ENCODE data around the gene TBX20.
"Not testable (repeated sequence)": the region's sequence is repeated elsewhere in the genome, so short reads cannot be mapped to it uniquely, and the experiment has no call there.

Gene TBX20

DNA sequence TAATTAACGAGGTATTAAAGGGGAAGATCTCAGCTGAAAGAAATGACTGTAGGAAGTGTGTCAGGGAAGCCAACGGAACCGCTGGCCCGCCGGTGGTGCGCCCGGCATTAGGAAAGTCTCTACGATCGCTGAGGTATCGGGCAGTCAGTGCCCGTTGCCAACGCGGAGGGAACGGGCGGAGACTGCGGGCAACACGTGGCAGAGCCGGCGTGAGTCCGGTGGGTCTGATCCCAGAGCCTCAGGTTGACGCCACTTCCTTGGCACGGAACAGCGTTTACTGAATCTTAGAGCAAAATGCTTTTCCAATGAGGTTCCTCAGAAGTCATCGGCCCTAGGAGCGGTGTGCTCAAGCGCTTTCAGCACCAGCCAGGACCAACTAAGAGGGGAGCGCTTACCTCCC, 67.1 kb downstream of the TBX20 start:
- H3K4me3 ChIP-seq (ENCODE audit: low read length); H3K27ac ChIP-seq (ENCODE audit: low read length); H3K9me3 ChIP-seq (ENCODE audit: control insufficient read depth, insufficient read depth, low read length); H3K36me3 ChIP-seq (ENCODE audit: control insufficient read depth, insufficient read depth, low read length); H3K27me3 ChIP-seq (ENCODE audit: control insufficient read depth, insufficient read depth, low read length); DNase-seq (ENCODE audit: low read depth, low spot score); H3K4me1 ChIP-seq (ENCODE audit: control insufficient read depth, insufficient read depth, low read length): not testable (repeated sequence)
- WGBS (ENCODE audit: insufficient coverage, insufficient read length) = no CpG with 5 or more reads among the region's 27 CpGs

GRCh38 chr7:35185908-35186731, 67.8 kb downstream of the TBX20 start:
- Histone ChIP-seq H3K27ac (ENCODE audit: low read length) (no peak overlapping the region), H3K4me1 (ENCODE audit: control insufficient read depth, insufficient read depth, low read length) (no peaks in the 10 kb centered on the region), H3K9me3 (ENCODE audit: control insufficient read depth, insufficient read depth, low read length) (no peaks in the 10 kb centered on the region), H3K4me3 (ENCODE audit: low read length) (peak overlapping the region; percentile 25; the same call in 1 of the 2 replicates), H3K27me3 (ENCODE audit: control insufficient read depth, insufficient read depth, low read length) (peaks cover 5% of the 10 kb centered on the region; the same call in 1 of the 2 replicates), H3K36me3 (ENCODE audit: control insufficient read depth, insufficient read depth, low read length) (no peaks in the 10 kb centered on the region)
- DNase-seq (ENCODE audit: low read depth, low spot score) = no peak
- no CpG with 5 or more reads among the region's 67 CpGs for WGBS (ENCODE audit: insufficient coverage, insufficient read length)

DNA sequence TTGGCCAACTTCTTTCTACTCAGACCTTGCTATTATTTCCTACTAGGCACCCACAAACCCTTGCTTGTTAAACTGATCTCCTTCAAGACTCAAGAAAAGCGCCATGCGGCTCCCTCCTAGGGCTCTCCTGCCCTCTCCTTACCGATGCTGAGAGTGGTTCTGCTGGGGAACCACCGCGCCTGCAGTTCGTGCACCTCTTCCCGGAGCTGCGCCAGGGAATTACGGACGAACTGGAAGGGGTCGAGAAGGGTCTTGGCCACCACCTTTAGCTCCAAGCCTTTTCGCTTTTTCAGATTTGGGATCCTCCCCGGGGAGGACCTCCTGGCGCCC, 68.4 kb downstream of the TBX20 start:
- DNase-seq (ENCODE audit: low read depth, low spot score); H3K27me3 ChIP-seq (ENCODE audit: control insufficient read depth, insufficient read depth, low read length); H3K27ac ChIP-seq (ENCODE audit: low read length); H3K9me3 ChIP-seq (ENCODE audit: control insufficient read depth, insufficient read depth, low read length); H3K4me1 ChIP-seq (ENCODE audit: control insufficient read depth, insufficient read depth, low read length); H3K36me3 ChIP-seq (ENCODE audit: control insufficient read depth, insufficient read depth, low read length): not testable (repeated sequence)
- WGBS (ENCODE audit: insufficient coverage, insufficient read length) = no CpG with 5 or more reads among the region's 14 CpGs
- H3K4me3 ChIP-seq (ENCODE audit: low read length) = peak overlapping the region; percentile 25; the same call in 1 of the 2 replicates

- not testable (repeated sequence) for DNase-seq (ENCODE audit: low read depth, low spot score); H3K4me1 ChIP-seq (ENCODE audit: control insufficient read depth, insufficient read depth, low read length); H3K27me3 ChIP-seq (ENCODE audit: control insufficient read depth, insufficient read depth, low read length); H3K36me3 ChIP-seq (ENCODE audit: control insufficient read depth, insufficient read depth, low read length); H3K9me3 ChIP-seq (ENCODE audit: control insufficient read depth, insufficient read depth, low read length); H3K27ac ChIP-seq (ENCODE audit: low read length); H3K4me3 ChIP-seq (ENCODE audit: low read length)
- no CpG with 5 or more reads among the region's 5 CpGs for WGBS (ENCODE audit: insufficient coverage, insufficient read length)
Observed at GRCh38 chr7:35184961-35185360, 68.9 kb downstream of the TBX20 start.

GRCh38 chr7:35183873-35184503, 69.9 kb downstream of the TBX20 start:
- WGBS (ENCODE audit: insufficient coverage, insufficient read length) = no CpG with 5 or more reads among the region's 5 CpGs
- not testable (repeated sequence) for DNase-seq (ENCODE audit: low read depth, low spot score); H3K9me3 ChIP-seq (ENCODE audit: control insufficient read depth, insufficient read depth, low read length)

DNA sequence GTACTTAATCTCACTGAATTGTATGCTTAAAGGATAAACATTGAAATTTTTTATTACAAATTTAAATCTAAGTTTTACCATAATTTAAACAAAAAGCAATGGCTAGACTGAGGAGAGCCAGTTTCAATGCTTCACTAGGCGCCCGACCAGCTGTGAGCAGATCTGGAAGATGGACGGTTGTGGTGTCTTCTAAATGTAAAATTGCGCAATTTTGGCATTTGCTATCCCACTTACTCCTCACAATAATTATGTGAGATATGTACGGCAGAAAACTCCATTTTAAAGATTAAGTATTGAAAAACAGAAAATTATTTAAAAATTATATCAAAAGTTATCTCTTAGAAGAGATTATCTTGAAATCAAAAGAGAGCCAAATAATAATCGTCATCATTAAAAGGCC, 73.2 kb downstream of the TBX20 start:
- H3K4me3 ChIP-seq (ENCODE audit: low read length); H3K4me1 ChIP-seq (ENCODE audit: control insufficient read depth, insufficient read depth, low read length); H3K9me3 ChIP-seq (ENCODE audit: control insufficient read depth, insufficient read depth, low read length); H3K27me3 ChIP-seq (ENCODE audit: control insufficient read depth, insufficient read depth, low read length); DNase-seq (ENCODE audit: low read depth, low spot score); H3K27ac ChIP-seq (ENCODE audit: low read length); H3K36me3 ChIP-seq (ENCODE audit: control insufficient read depth, insufficient read depth, low read length): not testable (repeated sequence)
- WGBS (ENCODE audit: insufficient coverage, insufficient read length) = no CpG with 5 or more reads among the region's 6 CpGs

More at GRCh38 chr7:35183873-35184503, 69.9 kb downstream of the TBX20 start:
- not testable (repeated sequence) for H3K36me3 ChIP-seq (ENCODE audit: control insufficient read depth, insufficient read depth, low read length); H3K4me1 ChIP-seq (ENCODE audit: control insufficient read depth, insufficient read depth, low read length); H3K27ac ChIP-seq (ENCODE audit: low read length); H3K27me3 ChIP-seq (ENCODE audit: control insufficient read depth, insufficient read depth, low read length); H3K4me3 ChIP-seq (ENCODE audit: low read length)

DNA sequence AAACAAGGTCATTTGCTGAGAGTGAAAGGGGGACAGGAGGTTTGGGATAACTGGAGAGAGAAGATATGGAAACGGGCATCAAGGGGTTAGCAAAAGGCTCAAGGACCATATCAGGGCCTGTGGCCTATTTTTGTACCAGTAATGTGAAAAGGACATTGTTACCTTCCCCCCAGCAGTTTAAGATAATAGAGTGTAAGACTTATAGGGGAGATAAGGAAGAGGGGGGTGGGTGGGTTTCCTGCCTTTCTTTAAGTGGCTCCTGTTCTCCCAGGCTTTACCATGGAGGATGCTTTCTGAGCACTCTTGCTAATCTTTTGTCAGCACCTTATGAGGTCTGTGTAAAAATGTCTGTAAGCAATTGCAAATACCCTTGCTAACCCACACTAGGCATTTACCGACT, 80.7 kb downstream of the TBX20 start:
- not testable (repeated sequence) for H3K36me3 ChIP-seq (ENCODE audit: control insufficient read depth, insufficient read depth, low read length); DNase-seq (ENCODE audit: low read depth, low spot score); H3K27ac ChIP-seq (ENCODE audit: low read length); H3K27me3 ChIP-seq (ENCODE audit: control insufficient read depth, insufficient read depth, low read length); H3K4me1 ChIP-seq (ENCODE audit: control insufficient read depth, insufficient read depth, low read length); H3K4me3 ChIP-seq (ENCODE audit: low read length); H3K9me3 ChIP-seq (ENCODE audit: control insufficient read depth, insufficient read depth, low read length)
- no CpG with 5 or more reads among the region's 2 CpGs for WGBS (ENCODE audit: insufficient coverage, insufficient read length)

GRCh38 chr7:35172131-35172530, 81.8 kb downstream of the TBX20 start:
- not testable (repeated sequence) for H3K27me3 ChIP-seq (ENCODE audit: control insufficient read depth, insufficient read depth, low read length); H3K36me3 ChIP-seq (ENCODE audit: control insufficient read depth, insufficient read depth, low read length); H3K4me1 ChIP-seq (ENCODE audit: control insufficient read depth, insufficient read depth, low read length); DNase-seq (ENCODE audit: low read depth, low spot score); H3K4me3 ChIP-seq (ENCODE audit: low read length); H3K27ac ChIP-seq (ENCODE audit: low read length); H3K9me3 ChIP-seq (ENCODE audit: control insufficient read depth, insufficient read depth, low read length)
- no CpG with 5 or more reads among the region's 4 CpGs for WGBS (ENCODE audit: insufficient coverage, insufficient read length)

DNA sequence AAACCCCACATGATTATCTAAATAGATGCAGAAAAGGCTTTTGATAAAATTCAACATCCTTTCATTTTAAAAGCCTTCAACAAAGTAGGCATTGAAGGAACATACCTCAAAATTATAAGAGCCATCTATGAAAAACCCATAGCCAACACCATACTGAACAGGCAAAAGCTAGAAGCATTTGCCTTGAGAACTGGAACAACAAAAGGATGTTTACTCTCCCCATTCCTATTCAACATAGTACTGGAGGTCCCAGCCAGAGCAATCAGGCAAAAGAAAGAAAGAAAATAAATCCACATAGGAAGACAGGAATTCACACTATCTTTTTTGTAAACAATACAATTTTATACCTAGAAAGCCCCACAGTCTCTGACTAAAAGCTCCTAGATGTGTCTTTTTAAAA, 86.2 kb downstream of the TBX20 start:
- not testable (repeated sequence) for H3K9me3 ChIP-seq (ENCODE audit: control insufficient read depth, insufficient read depth, low read length); H3K4me1 ChIP-seq (ENCODE audit: control insufficient read depth, insufficient read depth, low read length); H3K27me3 ChIP-seq (ENCODE audit: control insufficient read depth, insufficient read depth, low read length); H3K4me3 ChIP-seq (ENCODE audit: low read length); H3K36me3 ChIP-seq (ENCODE audit: control insufficient read depth, insufficient read depth, low read length); DNase-seq (ENCODE audit: low read depth, low spot score); H3K27ac ChIP-seq (ENCODE audit: low read length)

GRCh38 chr7:35167158-35167557, 86.7 kb downstream of the TBX20 start:
- no CpG with 5 or more reads among the region's 1 CpG for WGBS (ENCODE audit: insufficient coverage, insufficient read length)
- not testable (repeated sequence) for H3K9me3 ChIP-seq (ENCODE audit: control insufficient read depth, insufficient read depth, low read length); H3K27me3 ChIP-seq (ENCODE audit: control insufficient read depth, insufficient read depth, low read length); H3K27ac ChIP-seq (ENCODE audit: low read length); H3K4me3 ChIP-seq (ENCODE audit: low read length); H3K36me3 ChIP-seq (ENCODE audit: control insufficient read depth, insufficient read depth, low read length); DNase-seq (ENCODE audit: low read depth, low spot score); H3K4me1 ChIP-seq (ENCODE audit: control insufficient read depth, insufficient read depth, low read length)

Measured in iPS DF 6.9 (cell line).